Adrenal gland (tissue), 5 donors: Measurements from ENCODE around the gene SH2B3.

Experiments used
- CTCF ChIP-seq, 6 experiments: fragments of 450-650 bp in 4 of 6; fragments of 200-600 bp in 2 of 6; sonication (generic) in 1 of 6; IDR thresholded peaks; 1 replicate in 5 of 6; 2 replicates in 1 of 6; pipeline versions ENCODE4 v1.5.1 to v1.8.0; 2016 to 2021; ENCODE audit warnings: antibody characterized with exemption in 6 of 6, mild to moderate bottlenecking in 2 of 6, moderate library complexity in 1 of 6
- POLR2A ChIP-seq, 2 donors: fragments of 450-650 bp; IDR thresholded peaks; one replicate each; pipeline ENCODE4 v1.6.1; 2017; ENCODE audit warnings: antibody characterized with exemption in 2 of 2, mild to moderate bottlenecking in 2 of 2, moderate library complexity in 1 of 2
- donor health status: DM: no; HTN: no; CAD: no.

GRCh38 chr12:111407377-111408115 lies 1.8 kb downstream of the SH2B3 start:
- TF ChIP-seq CTCF (IDR thresholded peaks at IDR 0.05), result peak in 1 of 6 experiments; percentile 1
- no peak for TF ChIP-seq POLR2A (IDR thresholded peaks at IDR 0.05)
